CD14-positive monocyte (primary cell): ENCODE results near the gene DYNLRB2. TPM values are rescaled to one million over a fixed set of nuclear protein-coding genes. Genes with fewer than 3 reads are reported as not detected.

ENCODE experiments used
- DNase-seq, 3 donors: peaks; one replicate each; pipeline ENCODE4 v3.0.0-alpha.2; 2011 to 2022
- H2AFZ ChIP-seq: 2 replicates; pipeline ENCODE4 v1.6.0; 2012; ENCODE audit warnings: mild to moderate bottlenecking, low read depth, low read length, inconsistent platforms; ENCODE audit not compliant: insufficient read depth, poor library complexity, severe bottlenecking
- H3K27ac ChIP-seq, 2 donors: 1 replicate in 1 of 2; 2 replicates in 1 of 2; pipeline ENCODE4 v1.5.1; 2012 to 2013; ENCODE audit warnings: low read length in 2 of 2, control low read depth in 1 of 2, inconsistent platforms in 1 of 2, low read depth in 1 of 2, mild to moderate bottlenecking in 1 of 2
- H3K27me3 ChIP-seq, 2 donors: one replicate each; pipeline versions ENCODE4 v1.6.0 to v1.6.1; 2011 to 2013; ENCODE audit warnings: low read length in 2 of 2; ENCODE audit not compliant: control insufficient read depth in 2 of 2, insufficient read depth in 2 of 2
- H3K36me3 ChIP-seq, 2 donors: replicated peaks in 1 of 2; 1 replicate in 1 of 2; 2 replicates in 1 of 2; pipeline versions ENCODE4 v1.5.1 to v1.6.1; 2012 to 2013; ENCODE audit warnings: low read length in 2 of 2, control low read depth in 1 of 2, inconsistent platforms in 1 of 2, mild to moderate bottlenecking in 1 of 2; ENCODE audit not compliant: insufficient read depth in 2 of 2, control insufficient read depth in 1 of 2
- H3K4me1 ChIP-seq, 2 donors: 1 replicate in 1 of 2; 2 replicates in 1 of 2; pipeline versions ENCODE4 v1.5.1 to v1.6.1; 2012 to 2013; ENCODE audit warnings: low read length in 2 of 2, control low read depth in 1 of 2, inconsistent platforms in 1 of 2, mild to moderate bottlenecking in 1 of 2, moderate library complexity in 1 of 2; ENCODE audit not compliant: insufficient read depth in 2 of 2, control insufficient read depth in 1 of 2
- H3K4me2 ChIP-seq: replicated peaks from 2 replicates; pipeline ENCODE3; 2012; ENCODE audit warnings: low read length, moderate library complexity, mild to moderate bottlenecking; ENCODE audit not compliant: poor library complexity, severe bottlenecking; ENCODE audit errors: extremely low read depth
- H3K4me3 ChIP-seq, 3 experiments: fragments of 200-600 bp in 1 of 3; sonication (generic) in 1 of 3; replicated peaks in 1 of 3; 1 replicate in 2 of 3; 2 replicates in 1 of 3; pipeline ENCODE4 v1.5.1; 2011 to 2013; ENCODE audit warnings: low read length in 3 of 3, mild to moderate bottlenecking in 3 of 3, control low read depth in 2 of 3, low read depth in 2 of 3, inconsistent platforms in 1 of 3, moderate library complexity in 1 of 3
- H3K79me2 ChIP-seq: 2 replicates; pipeline ENCODE4 v1.6.0; 2012; ENCODE audit warnings: mild to moderate bottlenecking, control low read depth, inconsistent platforms, low read length, moderate library complexity; ENCODE audit not compliant: insufficient read depth
- H3K9ac ChIP-seq: 2 replicates; pipeline ENCODE4 v1.6.0; 2017; ENCODE audit warnings: low read length, mild to moderate bottlenecking; ENCODE audit not compliant: insufficient read depth, poor library complexity, severe bottlenecking
- H3K9me3 ChIP-seq, 2 donors: replicated peaks in 1 of 2; 1 replicate in 1 of 2; 2 replicates in 1 of 2; pipeline versions ENCODE4 v1.5.1 to v1.6.1; 2012 to 2013; ENCODE audit warnings: low read length in 2 of 2, control low read depth in 1 of 2; ENCODE audit not compliant: control insufficient read depth in 1 of 2, insufficient read depth in 1 of 2
- H4K20me1 ChIP-seq: 2 replicates; pipeline ENCODE4 v1.6.0; 2012; ENCODE audit warnings: mild to moderate bottlenecking, low read length, control low read depth, moderate library complexity; ENCODE audit not compliant: insufficient read depth
- H3K27ac Mint-ChIP-seq, 7 donors: one replicate each; pipeline ENCODE4 v1.8.0; 2020; ENCODE audit warnings: mild to moderate bottlenecking in 7 of 7, mixed read lengths in 7 of 7, moderate library complexity in 6 of 7, inconsistent platforms in 2 of 7
- H3K27me3 Mint-ChIP-seq, 3 donors: one replicate each; pipeline ENCODE4 v1.8.0; 2021 to 2022; ENCODE audit warnings: low read depth in 3 of 3, mild to moderate bottlenecking in 3 of 3, mixed read lengths in 3 of 3, moderate library complexity in 3 of 3, inconsistent platforms in 1 of 3
- H3K36me3 Mint-ChIP-seq, 2 donors: one replicate each; pipeline ENCODE4 v1.8.0; 2020; ENCODE audit warnings: mixed read lengths in 2 of 2, inconsistent platforms in 1 of 2, mild to moderate bottlenecking in 1 of 2
- H3K4me1 Mint-ChIP-seq: one replicate; pipeline ENCODE4 v1.8.0; 2020; ENCODE audit warnings: mild to moderate bottlenecking, mixed read lengths
- H3K4me3 Mint-ChIP-seq, 2 donors: one replicate each; pipeline ENCODE4 v1.8.0; 2020; ENCODE audit warnings: mild to moderate bottlenecking in 2 of 2, mixed read lengths in 2 of 2, moderate library complexity in 1 of 2
- H3K9me3 Mint-ChIP-seq, 7 donors: one replicate each; pipeline ENCODE4 v1.8.0; 2020 to 2022; ENCODE audit warnings: mixed read lengths in 7 of 7, mild to moderate bottlenecking in 6 of 7, moderate library complexity in 6 of 7, inconsistent platforms in 2 of 7
- CTCF ChIP-seq: fragments of 200-600 bp; IDR thresholded peaks from one replicate; pipeline ENCODE4 v1.8.0; 2022; ENCODE audit warnings: antibody characterized with exemption, mild to moderate bottlenecking
- WGBS: methylation state at CpG from one replicate; pipeline ENCODE4 v1.1.5; 2013; ENCODE audit warnings: missing lambda C conversion rate; ENCODE audit not compliant: insufficient coverage; 5-methylcytosine and 5-hydroxymethylcytosine counted together
- intact Hi-C, 2 donors: fragments of 100-400 bp; cut with micrococcal nuclease; formaldehyde crosslinking; loops; one replicate each; pipeline versions ENCODE4 v1.15.0 to v1.15.1; 2023
- polyA plus RNA-seq, 3 donors: library from polyadenylated mRNA; depleted of rRNA in 1 of 3; unstranded in 2 of 3; stranded (reverse) in 1 of 3; fragments of 300-500 nt in 2 of 3; fragments of >200 nt in 1 of 3; fragmentation: Illumina TruSeq in 2 of 3; gene quantifications; 1 replicate in 2 of 3; 2 replicates in 1 of 3; pipeline ENCODE4 v1.2.3, GENCODE V29; 2012 to 2021

The DYNLRB2 gene
- polyA plus RNA-seq, 3 donors = not detected

- Histone ChIP-seq H3K27ac (no peak overlapping the region), H3K4me1 (peaks cover 0 to 3% of the 10 kb centered on the region in 2 donors), H3K9me3 (no peaks in the 10 kb centered on the region), H3K79me2 (no peaks in the 10 kb centered on the region), H3K9ac (no peak overlapping the region), H3K27me3 (no peaks in the 10 kb centered on the region), H2AFZ (no peak overlapping the region), H4K20me1 (no peaks in the 10 kb centered on the region), H3K36me3 (no peaks in the 10 kb centered on the region), H3K4me3 (no peak overlapping the region), H3K4me2 (no peak overlapping the region)
- peaks cover 7% of the 10 kb centered on the region for H3K4me1 Mint-ChIP-seq
- TF ChIP-seq CTCF = no peak
- whole genome bisulfite sequencing = 0% methylated on average over 1 of the region's 4 CpGs
- peaks cover 0 to 5% (median 3%) of the 10 kb centered on the region in 3 donors for H3K27me3 Mint-ChIP-seq
- intact Hi-C loops = no loop called here
- peak; percentile 2 to 42 (median 15) for DNase-seq
- peaks cover 0 to 4% (median 2%) of the 10 kb centered on the region in 7 donors for H3K9me3 Mint-ChIP-seq
- H3K27ac Mint-ChIP-seq = no peak overlapping the region
- no peak overlapping the region for H3K4me3 Mint-ChIP-seq
- no peaks in the 10 kb centered on the region for H3K36me3 Mint-ChIP-seq
Observed at GRCh38 chr16:80587071-80587470, 46.3 kb downstream of the DYNLRB2 start.

- WGBS = 33% methylated on average over 6 of the region's 7 CpGs
- H4K20me1 ChIP-seq = no peaks in the 10 kb centered on the region
- no peak overlapping the region for H3K4me3 Mint-ChIP-seq
Observed at GRCh38 chr16:80591071-80591915, 50.5 kb downstream of the DYNLRB2 start.

More at GRCh38 chr16:80591071-80591915, 50.5 kb downstream of the DYNLRB2 start:
- H3K79me2 ChIP-seq = no peaks in the 10 kb centered on the region
- no peak overlapping the region for H3K27ac ChIP-seq
- H3K27me3 ChIP-seq = no peaks in the 10 kb centered on the region
- Mint-ChIP-seq H3K9me3 (peaks cover 1 to 15% (median 5%) of the 10 kb centered on the region in 7 donors), H3K36me3 (no peaks in the 10 kb centered on the region), H3K4me1 (peaks cover 7% of the 10 kb centered on the region), H3K27ac (peak overlapping the region in 2 of 7 donors; percentile 52 to 65), H3K27me3 (peaks cover 0 to 3% (median 2%) of the 10 kb centered on the region in 3 donors)
- intact Hi-C loops = no loop called here
- peaks cover 0 to 3% of the 10 kb centered on the region in 2 donors for H3K4me1 ChIP-seq
- no peaks in the 10 kb centered on the region for H3K36me3 ChIP-seq
- H3K4me3 ChIP-seq = no peak overlapping the region
- no peak overlapping the region for H3K9ac ChIP-seq
- H3K9me3 ChIP-seq = peaks cover 0 to 2% of the 10 kb centered on the region in 2 donors
- TF ChIP-seq CTCF = no peak
- DNase-seq = no peak
- H3K4me2 ChIP-seq = no peak overlapping the region
- H2AFZ ChIP-seq = no peak overlapping the region
